GM12878 (cell line): ENCODE results near the gene CTRL. TPM values are rescaled to one million over a fixed set of nuclear protein-coding genes. Genes with fewer than 3 reads are reported as not detected.

ENCODE experiments used
- ATF7 ChIP-seq: fragments of 450-650 bp; IDR thresholded peaks from 2 replicates; pipeline ENCODE4 v1.6.1; 2016; ENCODE audit warnings: low read depth, mild to moderate bottlenecking
- BCL11A ChIP-seq: IDR thresholded peaks from 2 replicates; pipeline ENCODE4 v1.6.1; 2011; ENCODE audit warnings: low read depth, low read length
- CREB1 ChIP-seq: IDR thresholded peaks from 2 replicates; pipeline ENCODE4 v1.6.1; 2012; ENCODE audit warnings: low read depth, mild to moderate bottlenecking, inconsistent platforms
- E2F8 ChIP-seq: fragments of 450-650 bp; IDR thresholded peaks from 2 replicates; pipeline ENCODE4 v1.6.1; 2018; ENCODE audit warnings: mild to moderate bottlenecking, low read depth, moderate library complexity; ENCODE audit not compliant: partially characterized antibody
- EZH2 ChIP-seq: IDR thresholded peaks from 2 replicates; pipeline ENCODE4 v1.6.1; 2012; ENCODE audit warnings: low read depth, mild to moderate bottlenecking, control low read depth, inconsistent platforms, low read length, borderline replicate concordance; ENCODE audit not compliant: control insufficient read depth
- GATAD2B ChIP-seq: fragments of 450-650 bp; conservative IDR thresholded peaks from 2 replicates; pipeline ENCODE4 v1.6.1; 2017; ENCODE audit warnings: low read depth, mild to moderate bottlenecking, moderate library complexity
- KAT2A ChIP-seq: conservative IDR thresholded peaks from 2 replicates; pipeline ENCODE4 v1.6.1; 2011; ENCODE audit warnings: low read depth, low read length; ENCODE audit not compliant: control insufficient read depth
- KDM1A ChIP-seq: fragments of 200-600 bp; sonication (generic); IDR thresholded peaks from 2 replicates; pipeline ENCODE4 v1.6.1; 2016; ENCODE audit warnings: borderline replicate concordance
- MLLT1 ChIP-seq: fragments of 450-650 bp; IDR thresholded peaks from 2 replicates; pipeline ENCODE4 v1.6.1; 2016; ENCODE audit warnings: mild to moderate bottlenecking
- MXI1 ChIP-seq: fragments of 150-350 bp; IDR thresholded peaks from 2 replicates; pipeline ENCODE4 v1.6.1; 2011; ENCODE audit warnings: low read depth, mild to moderate bottlenecking, inconsistent platforms, low read length, improper control_type of control experiment
- PAX5 ChIP-seq: IDR thresholded peaks from 2 replicates; pipeline ENCODE4 v1.6.1; 2011; ENCODE audit warnings: low read depth, low read length, borderline replicate concordance
- POLR2AphosphoS2 ChIP-seq: IDR thresholded peaks from 2 replicates; pipeline ENCODE4 v1.6.1; 2011; ENCODE audit warnings: low read depth, mild to moderate bottlenecking, low read length, improper control_type of control experiment, moderate library complexity
- RAD51 ChIP-seq: fragments of 450-650 bp; IDR thresholded peaks from 2 replicates; pipeline ENCODE4 v1.6.1; 2016; ENCODE audit warnings: moderate library complexity, mild to moderate bottlenecking, inconsistent platforms
- RCOR1 ChIP-seq: conservative IDR thresholded peaks from 2 replicates; pipeline ENCODE4 v1.6.1; 2012; ENCODE audit warnings: low read depth, low read length, improper control_type of control experiment
- polyA plus RNA-seq, 11 experiments: library from polyadenylated mRNA; depleted of rRNA in 4 of 11; unstranded in 6 of 11; stranded (reverse) in 5 of 11; fragments of >200 nt; fragmentation: Nextera tagmentation in 4 of 11; fragmentation: Illumina TruSeq in 1 of 11; extraction: Ambion mirVana in 4 of 11; extraction: Trizol in 1 of 11; gene quantifications; 1 replicate in 1 of 11; 2 replicates in 10 of 11; pipeline versions ENCODE4 v1.2.1 to v1.2.3, GENCODE V29; 2011 to 2016; ENCODE audit warnings: inconsistent platforms in 2 of 11, missing spikeins in 2 of 11, low read depth in 1 of 11
- total RNA-seq, 4 experiments: library from RNA; depleted of rRNA in 3 of 4; stranded (reverse); fragments of >200 nt in 3 of 4; fragmentation: Illumina TruSeq in 1 of 4; extraction: Trizol in 1 of 4; gene quantifications; 2 replicates each; pipeline versions ENCODE4 v1.2.1 to v1.2.3, GENCODE V29; 2013 to 2021

Gene CTRL
- total and polyA plus RNA-seq, 10 of the 15 experiments (the other 5 are each of a cell fraction or from before 2014, with no cell fraction given), result 1.1 to 4.9 (median 2.6) TPM

GRCh38 chr16:67963662-67964321, 32.1 kb upstream of the CTRL start (continued):
- TF ChIP-seq POLR2AphosphoS2 (no peak), ATF7 (no peak), E2F8 (no peak), PAX5 (no peak), EZH2 (no peak), KAT2A (no peak), MXI1 (no peak), KDM1A (no peak), RAD51 (no peak), GATAD2B (no peak), RCOR1 (no peak), MLLT1 (no peak), CREB1 (no peak), BCL11A (no peak)
